ENCODE results near the gene HIBADH. TPM values are rescaled to one million over a fixed set of nuclear protein-coding genes. Genes with fewer than 3 reads are reported as not detected.

HIBADH gene
- total and polyA plus RNA-seq, 2 donors (not counting 3 experiments of a cell fraction or from before 2014, with no cell fraction given), result 22.6 to 30.5 TPM

DNA sequence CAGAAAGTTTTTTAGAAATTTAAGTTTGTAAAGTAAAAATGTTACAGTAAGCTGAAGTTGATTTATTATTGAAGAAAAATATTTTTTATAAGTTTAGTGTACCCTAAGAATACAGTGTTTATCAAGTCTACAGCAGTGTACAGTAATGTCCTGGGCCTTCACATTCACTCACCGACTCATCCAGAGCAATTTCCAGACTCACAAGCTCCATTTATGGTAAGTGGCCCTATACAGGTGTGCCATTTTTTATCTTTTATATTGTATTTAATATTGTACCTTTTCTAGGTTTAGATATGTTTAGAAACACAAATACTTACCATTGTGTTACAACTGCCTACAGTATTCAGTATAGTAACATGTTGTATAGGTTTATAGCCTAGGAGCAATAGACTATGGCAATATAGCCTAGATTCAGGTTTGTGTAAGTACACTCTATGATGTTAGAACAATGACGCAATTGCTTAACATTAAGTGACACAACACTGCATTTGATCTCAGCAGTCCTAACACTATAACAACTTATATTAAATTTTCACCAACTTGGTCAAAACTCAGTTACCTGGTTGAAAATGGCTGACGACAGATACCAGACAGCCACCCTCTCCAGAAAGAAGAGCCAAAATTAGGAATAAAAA is 45.7 kb downstream of the HIBADH start:
- TF ChIP-seq JUN (IDR thresholded peaks at IDR 0.05; ENCODE audit: borderline replicate concordance, insufficient read depth, insufficient read length, low read depth) (no peak), MAX (IDR thresholded peaks at IDR 0.05; ENCODE audit: insufficient read depth, insufficient read length) (no peak), CTCF (IDR thresholded peaks at IDR 0.05; ENCODE audit: extremely low read depth in 1 of 2, insufficient read depth in 1 of 2, low read depth in 1 of 2, low read length in 2 of 2) (no peak), GATA2 (IDR thresholded peaks at IDR 0.05; ENCODE audit: insufficient read depth, insufficient read length, low read depth, low read length) (no peak), POLR2AphosphoS5 (IDR thresholded peaks at IDR 0.05; ENCODE audit: insufficient read depth, low read depth, low read length) (no peak), EZH2 (IDR thresholded peaks at IDR 0.05; ENCODE audit: borderline replicate concordance, low read depth, low read length, severe bottlenecking) (no peak), POLR2A (IDR thresholded peaks at IDR 0.05; ENCODE audit: low read depth, low read length) (no peak), FOS (IDR thresholded peaks at IDR 0.05; ENCODE audit: borderline replicate concordance, insufficient read depth, low read length) (no peak), MYC (IDR thresholded peaks at IDR 0.05; ENCODE audit: low read depth, low read length) (no peak)
- FAIRE-seq (no peak), DNase-seq (ENCODE audit: low read depth, low spot score) (no peak)
- POLR2A ChIA-PET, result no interaction called here
- Histone ChIP-seq H3K27me3 (ENCODE audit: control insufficient read depth in 2 of 2, insufficient read depth in 2 of 2, low read length in 2 of 2) (no peaks in the 10 kb centered on the region), H2AFZ (ENCODE audit: low read depth, low read length) (no peak overlapping the region), H3K79me2 (ENCODE audit: control insufficient read depth, insufficient read depth, low read length) (no peaks in the 10 kb centered on the region), H3K9me3 (replicated peaks; ENCODE audit: control insufficient read depth, insufficient read depth, low read length) (no peaks in the 10 kb centered on the region), H3K4me1 (ENCODE audit: control insufficient read depth, extremely low read depth, insufficient read depth, low read length) (no peaks in the 10 kb centered on the region), H3K36me3 (ENCODE audit: control insufficient read depth in 2 of 2, extremely low read depth in 1 of 2, insufficient read depth in 2 of 2, low read length in 2 of 2) (peaks cover 0 to 2% of the 10 kb centered on the region in 2 experiments), H3K9me1 (replicated peaks; ENCODE audit: control insufficient read depth, extremely low read depth, insufficient read depth, low read length) (no peaks in the 10 kb centered on the region), H3K27ac (ENCODE audit: insufficient read depth, low read depth, low read length) (no peak overlapping the region), H4K20me1 (replicated peaks; ENCODE audit: control insufficient read depth, extremely low read depth, insufficient read depth, low read length) (no peaks in the 10 kb centered on the region), H3K4me2 (ENCODE audit: insufficient read depth, low read length) (no peak overlapping the region), H3K9ac (replicated peaks; ENCODE audit: extremely low read depth, insufficient read depth, low read length) (no peak overlapping the region), H3K4me3 (replicated peaks in 1 of 3; ENCODE audit: insufficient read depth in 1 of 3, low read depth in 1 of 3, low read length in 3 of 3) (no peak overlapping the region)
- CTCF ChIA-PET, result interaction anchor here (0.9 to 1.6 kb wide), 3 partner anchors 11 to 421 kb away, joined by 3 to 7 read pairs (median 3); no protein-coding TSS in a partner anchor
- dilution Hi-C loops (cut with MboI; ENCODE audit: extremely low pct_ligation_motif_present, low sequenced_read_pairs), result no loop called here
- intact Hi-C loops (cut with micrococcal nuclease), result no loop called here
- no TSS peak for BruUV-seq (replicated peaks)

All from endothelial cell of umbilical vein (primary cell).